Chondrocyte (in vitro differentiated cells): ENCODE data around the gene SORL1. TPM values are rescaled to one million over a fixed set of nuclear protein-coding genes. Genes with fewer than 3 reads are reported as not detected.

Experiments
- DNase-seq: peaks from one replicate; pipeline ENCODE4 v3.0.0; 2021; ENCODE audit warnings: mixed read lengths, low spot score
- H3K27ac Mint-ChIP-seq: one replicate; pipeline ENCODE4 v1.8.0; 2021; ENCODE audit warnings: mild to moderate bottlenecking, moderate library complexity, mixed read lengths; ENCODE audit not compliant: unreplicated experiment
- H3K27me3 Mint-ChIP-seq: 2 replicates; pipeline ENCODE4 v1.8.0; 2021; ENCODE audit warnings: low read depth, mixed read lengths
- H3K36me3 Mint-ChIP-seq: 2 replicates; pipeline ENCODE4 v1.8.0; 2021; ENCODE audit warnings: low read depth, mixed read lengths
- H3K4me1 Mint-ChIP-seq: 2 replicates; pipeline ENCODE4 v1.8.0; 2021; ENCODE audit warnings: low read depth, mild to moderate bottlenecking, mixed read lengths
- H3K4me3 Mint-ChIP-seq: one replicate; pipeline ENCODE4 v1.8.0; 2021; ENCODE audit warnings: mild to moderate bottlenecking, moderate library complexity, mixed read lengths; ENCODE audit not compliant: unreplicated experiment
- H3K9me3 Mint-ChIP-seq: 2 replicates; pipeline ENCODE4 v1.8.0; 2021; ENCODE audit warnings: low read depth, mixed read lengths
- total RNA-seq: library from RNA; stranded (reverse); gene quantifications from 3 replicates; pipeline ENCODE4 v1.2.1, GENCODE V29; 2021
- TF ChIP-seq, protein P1 (sequence below): fragments of 200-600 bp; sonication (generic); IDR thresholded peaks from 2 replicates; pipeline ENCODE4 v1.5.0; 2021; ENCODE audit warnings: antibody characterized with exemption, mild to moderate bottlenecking, moderate library complexity

The SORL1 gene
- total RNA-seq, 1 donor from 2014 or later, result 0.87 TPM

GRCh38 chr11:121589946-121590537, 137.9 kb downstream of the SORL1 start:
- H3K4me1 Mint-ChIP-seq, result no peaks in the 10 kb centered on the region
- peaks cover 3% of the 10 kb centered on the region for H3K9me3 Mint-ChIP-seq
- DNase-seq, result no peak
- no peak overlapping the region for H3K4me3 Mint-ChIP-seq
- no peak overlapping the region for H3K27ac Mint-ChIP-seq
- peaks cover 27% of the 10 kb centered on the region for H3K27me3 Mint-ChIP-seq
- TF ChIP-seq, protein P1, sequence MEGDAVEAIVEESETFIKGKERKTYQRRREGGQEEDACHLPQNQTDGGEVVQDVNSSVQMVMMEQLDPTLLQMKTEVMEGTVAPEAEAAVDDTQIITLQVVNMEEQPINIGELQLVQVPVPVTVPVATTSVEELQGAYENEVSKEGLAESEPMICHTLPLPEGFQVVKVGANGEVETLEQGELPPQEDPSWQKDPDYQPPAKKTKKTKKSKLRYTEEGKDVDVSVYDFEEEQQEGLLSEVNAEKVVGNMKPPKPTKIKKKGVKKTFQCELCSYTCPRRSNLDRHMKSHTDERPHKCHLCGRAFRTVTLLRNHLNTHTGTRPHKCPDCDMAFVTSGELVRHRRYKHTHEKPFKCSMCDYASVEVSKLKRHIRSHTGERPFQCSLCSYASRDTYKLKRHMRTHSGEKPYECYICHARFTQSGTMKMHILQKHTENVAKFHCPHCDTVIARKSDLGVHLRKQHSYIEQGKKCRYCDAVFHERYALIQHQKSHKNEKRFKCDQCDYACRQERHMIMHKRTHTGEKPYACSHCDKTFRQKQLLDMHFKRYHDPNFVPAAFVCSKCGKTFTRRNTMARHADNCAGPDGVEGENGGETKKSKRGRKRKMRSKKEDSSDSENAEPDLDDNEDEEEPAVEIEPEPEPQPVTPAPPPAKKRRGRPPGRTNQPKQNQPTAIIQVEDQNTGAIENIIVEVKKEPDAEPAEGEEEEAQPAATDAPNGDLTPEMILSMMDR, result no peak
- H3K36me3 Mint-ChIP-seq, result peaks cover 3% of the 10 kb centered on the region

DNA sequence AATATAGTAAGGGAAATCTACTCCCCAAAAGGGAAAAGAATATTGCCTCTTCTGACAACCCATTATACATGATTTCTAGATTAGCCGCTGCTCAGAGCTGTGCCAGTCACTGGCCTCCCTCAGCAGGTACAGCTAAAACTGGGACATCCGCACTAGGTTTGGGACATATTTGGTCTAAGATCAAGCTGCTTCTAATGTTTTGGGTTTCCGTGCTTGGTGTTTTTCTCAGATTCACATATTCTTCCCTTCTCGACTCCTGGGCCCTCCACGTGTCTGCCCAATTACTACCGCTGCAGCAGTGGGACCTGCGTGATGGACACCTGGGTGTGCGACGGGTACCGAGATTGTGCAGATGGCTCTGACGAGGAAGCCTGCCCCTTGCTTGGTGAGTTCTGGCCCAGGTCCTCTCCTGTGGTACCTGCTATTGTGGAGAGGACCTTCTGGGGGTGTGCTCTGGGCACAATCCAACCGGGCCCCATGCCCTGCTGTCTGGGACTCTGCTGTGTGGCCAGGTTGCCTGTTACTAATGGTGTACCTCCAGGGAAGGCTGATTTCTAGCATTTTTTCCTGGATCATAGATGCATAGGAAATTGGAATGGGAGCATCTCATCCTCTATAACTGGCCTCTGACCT, 138.8 kb downstream of the SORL1 start:
- no peak overlapping the region for H3K27ac Mint-ChIP-seq
- peaks cover 3% of the 10 kb centered on the region for H3K36me3 Mint-ChIP-seq
- H3K27me3 Mint-ChIP-seq, result peaks cover 27% of the 10 kb centered on the region
- TF ChIP-seq, protein P1, result no peak
- peaks cover 5% of the 10 kb centered on the region for H3K4me1 Mint-ChIP-seq
- peaks cover 3% of the 10 kb centered on the region for H3K9me3 Mint-ChIP-seq
- no peak for DNase-seq
- H3K4me3 Mint-ChIP-seq, result no peak overlapping the region

DNA sequence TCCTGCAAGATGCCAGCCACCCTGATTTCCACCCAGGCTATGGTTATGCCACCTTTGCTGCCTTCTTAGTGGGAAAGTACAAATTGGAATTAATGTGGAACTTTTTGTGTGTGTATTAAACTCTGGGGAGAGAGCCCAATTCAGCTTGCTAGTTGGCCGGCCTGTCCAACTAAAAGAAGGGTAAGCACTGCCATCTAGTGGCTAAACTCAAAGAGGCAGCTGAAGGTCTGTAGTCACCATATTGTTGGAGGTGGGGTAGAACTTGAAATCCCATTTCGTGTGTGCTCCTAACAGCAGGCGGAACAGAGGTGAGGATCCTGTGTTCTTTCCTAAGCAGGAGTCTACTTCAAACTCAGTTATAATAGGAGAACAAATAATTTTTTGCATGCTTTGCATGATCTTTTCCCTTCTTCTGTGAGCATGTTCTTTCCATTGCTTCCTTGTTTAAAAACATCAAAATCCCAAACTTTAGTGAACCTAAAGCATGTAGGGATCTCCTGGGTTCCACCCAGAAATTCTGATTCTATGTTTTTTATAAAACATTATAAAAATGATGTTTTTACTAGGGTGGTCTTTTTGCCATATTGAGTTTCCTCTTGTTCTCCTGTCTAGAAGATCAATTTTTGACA, 139.4 kb downstream of the SORL1 start:
- TF ChIP-seq, protein P1, result peak; percentile 95
- H3K36me3 Mint-ChIP-seq, result peaks cover 3% of the 10 kb centered on the region
- peaks cover 11% of the 10 kb centered on the region for H3K4me1 Mint-ChIP-seq
- H3K27ac Mint-ChIP-seq, result no peak overlapping the region
- no peak overlapping the region for H3K4me3 Mint-ChIP-seq
- DNase-seq, result no peak
- H3K27me3 Mint-ChIP-seq, result peaks cover 22% of the 10 kb centered on the region
- H3K9me3 Mint-ChIP-seq, result peaks cover 3% of the 10 kb centered on the region

- Mint-ChIP-seq H3K4me1 (peaks cover 13% of the 10 kb centered on the region), H3K9me3 (peaks cover 3% of the 10 kb centered on the region), H3K27me3 (peaks cover 24% of the 10 kb centered on the region), H3K4me3 (no peak overlapping the region), H3K36me3 (peaks cover 3% of the 10 kb centered on the region), H3K27ac (no peak overlapping the region)
- DNase-seq, result no peak
- TF ChIP-seq, protein P1, result no peak
Measured at GRCh38 chr11:121592708-121593107, 140.6 kb downstream of the SORL1 start.

DNA sequence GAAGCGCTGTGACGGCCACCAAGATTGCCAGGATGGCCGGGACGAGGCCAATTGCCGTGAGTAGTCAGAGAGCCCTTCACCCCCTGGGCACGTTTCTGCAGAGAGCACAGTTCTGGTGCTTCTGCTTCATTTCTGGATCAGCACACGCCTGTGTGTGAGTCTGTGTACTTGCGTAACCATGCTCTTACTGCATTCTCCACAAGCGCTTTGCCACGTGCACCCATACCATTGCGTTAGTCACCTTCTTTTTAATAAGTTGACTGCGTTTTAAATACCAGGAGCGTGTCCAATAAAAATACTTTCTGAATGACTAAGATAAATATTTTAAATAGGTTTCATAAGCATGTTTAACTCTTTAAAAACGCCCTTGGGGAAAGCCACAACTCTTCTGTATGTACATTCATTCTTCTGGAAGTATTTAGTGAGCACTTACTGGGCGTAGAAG, 143.6 kb downstream of the SORL1 start:
- H3K27me3 Mint-ChIP-seq, result peaks cover 19% of the 10 kb centered on the region
- H3K36me3 Mint-ChIP-seq, result peaks cover 2% of the 10 kb centered on the region
- H3K4me3 Mint-ChIP-seq, result no peak overlapping the region
- TF ChIP-seq, protein P1, result no peak
- H3K27ac Mint-ChIP-seq, result peak overlapping the region; percentile 73
- H3K4me1 Mint-ChIP-seq, result peaks cover 13% of the 10 kb centered on the region
- DNase-seq, result no peak
- H3K9me3 Mint-ChIP-seq, result peaks cover 3% of the 10 kb centered on the region
